IPS-NIHi7 (cell line): Measurements from ENCODE around the gene USPL1.

Experiments used
- DNase-seq: peaks from one replicate; pipeline ENCODE4 v3.0.0; 2012; ENCODE audit warnings: mixed read lengths; ENCODE audit errors: extremely low spot score

Gene USPL1

DNA sequence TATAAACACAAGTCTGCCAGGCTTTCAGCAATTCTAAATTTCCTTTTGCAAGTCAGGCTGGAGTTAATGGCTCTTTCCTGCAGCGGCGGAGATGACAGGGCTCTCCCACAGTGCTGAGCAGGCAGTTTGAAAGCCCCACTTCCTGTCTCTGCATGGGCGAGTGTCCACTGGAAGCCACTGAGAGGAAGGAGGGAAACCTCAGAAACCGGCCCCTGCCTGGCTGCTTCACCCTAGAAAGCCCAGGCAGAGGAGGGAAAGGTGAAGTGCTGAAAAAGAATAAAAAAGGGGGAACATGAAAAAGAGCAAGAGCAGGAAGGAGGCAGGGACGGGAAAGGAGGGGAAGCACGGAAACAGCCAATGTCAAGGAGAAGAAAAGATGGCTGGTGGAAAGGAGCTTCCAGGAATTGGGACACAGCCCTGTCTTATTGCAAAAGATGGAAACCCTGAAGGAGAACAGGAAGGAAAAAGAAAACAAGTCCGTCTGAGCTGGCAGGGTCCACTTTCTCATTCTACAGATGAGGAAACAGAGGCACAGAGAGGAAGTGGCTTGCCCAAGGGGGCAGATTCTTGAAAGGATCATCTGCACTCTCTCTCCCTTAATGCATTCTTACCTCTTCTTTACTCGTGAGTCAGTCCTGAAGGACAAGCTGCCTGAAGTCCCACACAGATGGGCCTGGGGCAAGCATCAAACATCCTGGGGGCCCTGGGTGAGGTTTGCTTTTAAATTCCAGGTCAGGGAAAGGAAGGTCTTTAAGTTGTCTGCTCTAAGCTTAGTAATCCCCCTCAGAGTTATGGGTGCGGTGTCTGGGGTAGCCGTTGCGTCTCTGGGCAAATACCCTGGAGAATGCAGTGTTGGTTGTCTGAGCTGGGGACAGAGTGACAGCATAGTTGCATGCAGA is 78.8 kb downstream of the USPL1 start:
- peak; percentile 28 for DNase-seq

DNA sequence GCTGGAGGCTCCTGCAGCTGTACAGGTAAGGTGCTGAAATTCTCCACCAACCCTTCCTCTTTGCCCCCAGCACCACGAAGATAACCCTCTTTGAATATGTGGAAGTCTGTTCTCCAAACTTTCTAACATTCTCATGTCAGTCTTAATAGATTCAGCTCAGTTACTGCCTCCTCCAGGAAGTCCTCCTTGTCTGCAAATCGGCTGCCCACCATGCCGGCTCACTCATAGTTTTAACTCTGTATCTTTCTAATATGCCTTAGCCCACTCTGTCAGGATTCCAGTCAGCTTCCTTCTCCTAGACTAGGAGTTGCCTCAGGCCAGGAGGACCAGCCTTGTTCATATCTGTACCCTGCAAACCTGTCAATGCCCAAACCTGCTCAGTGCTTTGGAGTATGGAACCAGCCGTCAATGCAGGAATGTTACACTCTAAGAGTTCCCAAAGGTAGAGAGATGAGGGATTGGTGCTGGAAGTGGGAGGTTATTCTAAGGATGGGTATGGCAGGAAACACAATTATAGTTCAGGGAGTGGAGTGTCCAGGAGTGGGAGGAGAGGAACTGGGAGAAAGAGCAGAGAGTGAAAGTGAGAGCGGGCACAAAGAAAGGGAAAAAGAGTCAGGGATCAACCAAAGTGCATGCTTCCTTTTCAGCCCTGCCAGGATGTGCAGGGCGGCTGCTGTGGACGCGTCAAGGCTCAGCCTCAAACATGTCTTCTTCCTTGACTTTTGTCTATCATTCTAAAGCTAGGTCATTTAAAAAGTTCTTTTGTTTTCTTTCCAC is 79.6 kb downstream of the USPL1 start:
- no peak for DNase-seq

GRCh38 chr13:30697996-30698401 is 80.3 kb downstream of the USPL1 start:
- DNase-seq = no peak

DNA sequence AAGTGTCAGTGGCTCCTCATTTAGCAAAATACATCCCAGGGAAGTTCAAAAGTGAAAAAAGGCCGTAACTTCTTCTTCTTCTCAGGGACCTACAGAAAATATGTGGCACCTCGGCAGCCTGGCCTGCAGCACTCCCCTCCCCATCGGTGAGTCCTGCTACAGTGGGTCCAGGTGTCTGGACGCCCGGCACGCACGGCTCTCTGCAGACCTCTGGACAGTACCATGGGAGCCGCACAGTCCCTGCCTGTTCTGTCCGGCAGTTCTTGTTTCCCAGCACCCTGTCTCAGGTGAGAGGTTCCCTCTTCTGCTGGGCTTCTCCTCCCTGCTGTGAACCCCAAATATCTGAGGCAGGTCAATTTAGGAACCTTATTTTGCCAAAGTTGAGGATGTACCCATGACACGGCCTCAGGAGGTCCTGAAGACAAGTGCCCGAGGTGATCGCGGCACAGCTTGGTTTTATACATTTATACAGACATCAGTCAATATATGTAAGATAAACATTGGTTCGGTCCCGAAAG is 80.8 kb downstream of the USPL1 start:
- DNase-seq = no peak

- no peak for DNase-seq
Observed at GRCh38 chr13:30700364-30700763, 82.6 kb downstream of the USPL1 start.

DNA sequence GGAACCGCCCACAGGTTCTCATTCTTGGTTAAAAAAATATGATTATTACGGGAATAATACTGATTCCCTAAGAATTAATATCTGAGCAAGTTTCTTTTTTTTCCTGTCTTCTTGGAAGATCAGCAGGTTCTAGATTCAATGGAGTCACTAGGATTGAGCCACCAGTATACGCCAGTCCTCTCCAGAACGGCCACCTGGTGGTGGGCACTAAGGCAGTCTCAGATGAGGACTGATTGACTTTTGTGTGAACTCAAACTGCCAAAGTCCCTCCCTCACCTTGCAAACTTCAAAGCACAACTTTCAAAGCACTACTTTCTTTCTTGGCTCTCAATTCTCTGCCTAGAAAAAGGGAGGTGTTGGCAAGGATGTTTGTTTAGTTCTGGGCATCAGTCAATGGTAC is 84.3 kb downstream of the USPL1 start:
- DNase-seq = no peak

GRCh38 chr13:30704596-30704995 is 86.9 kb downstream of the USPL1 start:
- no peak for DNase-seq

DNA sequence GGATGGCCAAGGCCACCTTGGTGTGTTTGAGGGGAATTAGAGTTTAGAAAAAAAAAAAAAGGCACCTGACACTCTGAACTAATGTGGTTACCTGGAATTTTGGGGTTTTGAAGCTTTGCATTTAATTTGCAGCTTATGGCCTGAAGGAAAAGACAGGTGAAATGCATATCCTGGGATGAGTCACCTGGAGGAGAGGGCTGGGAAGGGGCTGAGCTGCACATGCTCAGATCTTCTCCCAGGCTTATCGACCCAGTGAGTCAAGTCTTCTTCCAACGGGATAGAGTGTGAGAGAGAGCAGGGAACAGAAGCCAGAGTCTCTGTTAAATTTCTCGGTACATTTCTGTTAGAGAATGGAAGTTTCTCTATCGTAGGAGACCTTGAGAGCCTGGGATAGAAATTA is 88.0 kb downstream of the USPL1 start:
- DNase-seq = peak; percentile 46

- no peak for DNase-seq
Observed at GRCh38 chr13:30708541-30708940, 90.8 kb downstream of the USPL1 start.
